G401 (cell line): ENCODE results near the gene RALB. TPM values are rescaled to one million over a fixed set of nuclear protein-coding genes. Genes with fewer than 3 reads are reported as not detected.

Source experiments
- total RNA-seq: library from RNA; depleted of rRNA; stranded (reverse); fragments of >200 nt; shearing (Covaris generic); gene quantifications from 2 replicates; pipeline ENCODE4 v1.2.3, GENCODE V29; 2014; rRNA removed

The RALB gene
- total RNA-seq, 1 experiment from 2014 or later, result 71.8 TPM

Other genes with a start within 250 kb of the RALB start
- 19.3 and 21.3 TPM in 2 replicates for gene EPB41L5, start 239.8 kb upstream of the RALB start, total RNA-seq
- gene TMEM185B, start 29.5 kb upstream of the RALB start, total RNA-seq, result 24.2 and 26.1 TPM in 2 replicates
- not detected in 2 replicates for gene INHBB, start 93.3 kb downstream of the RALB start, total RNA-seq